Gastroesophageal sphincter (tissue), 3 donors: ENCODE data around the gene NDUFB5.

ENCODE experiments used
- CTCF ChIP-seq, 4 experiments: fragments of 200-600 bp in 2 of 4; fragments of 450-650 bp in 2 of 4; sonication (generic) in 1 of 4; IDR thresholded peaks; one replicate each; pipeline ENCODE4 v1.5.1; 2017 to 2019; ENCODE audit warnings: antibody characterized with exemption in 4 of 4, mild to moderate bottlenecking in 2 of 4, moderate library complexity in 2 of 4
- EP300 ChIP-seq: sonication (generic); formaldehyde crosslinking; IDR thresholded peaks from one replicate; pipeline ENCODE4 v1.6.1; 2017; ENCODE audit warnings: antibody characterized with exemption, mild to moderate bottlenecking
- POLR2A ChIP-seq, 2 donors: fragments of 450-650 bp; IDR thresholded peaks; one replicate each; pipeline ENCODE4 v1.6.1; 2017; ENCODE audit warnings: antibody characterized with exemption in 2 of 2, mild to moderate bottlenecking in 2 of 2, moderate library complexity in 1 of 2
- POLR2AphosphoS5 ChIP-seq: sonication (generic); formaldehyde crosslinking; IDR thresholded peaks from one replicate; pipeline ENCODE4 v1.6.1; 2017; ENCODE audit warnings: antibody characterized with exemption

- TF ChIP-seq CTCF (IDR thresholded peaks at IDR 0.05) (no peak), POLR2A (IDR thresholded peaks at IDR 0.05) (no peak), EP300 (no peak), POLR2AphosphoS5 (no peak)
Observed at GRCh38 chr3:179565496-179565895, 39.1 kb upstream of the NDUFB5 start.
